ACC112 (cell line): Measurements from ENCODE around the gene SASH1.

Experiments used
- H2AFZ ChIP-seq: fragments of 200-600 bp; sonication (generic); one replicate; pipeline ENCODE4 v1.6.0; 2017; ENCODE audit warnings: antibody characterized with exemption, low read length; ENCODE audit not compliant: unreplicated experiment
- H3K27ac ChIP-seq: fragments of 200-600 bp; sonication (generic); 2 replicates; pipeline ENCODE4 v1.5.1; 2014; ENCODE audit warnings: low read depth, mild to moderate bottlenecking, antibody characterized with exemption, low read length, moderate library complexity
- H3K27me3 ChIP-seq: fragments of 200-600 bp; sonication (generic); 2 replicates; pipeline ENCODE4 v1.6.1; 2014; ENCODE audit warnings: mild to moderate bottlenecking, antibody characterized with exemption, low read length, moderate library complexity, mixed read lengths; ENCODE audit not compliant: insufficient read depth
- H3K36me3 ChIP-seq: fragments of 200-600 bp; sonication (generic); 2 replicates; pipeline ENCODE4 v1.6.1; 2016; ENCODE audit warnings: mild to moderate bottlenecking, antibody characterized with exemption, low read length, moderate library complexity, mixed read lengths; ENCODE audit not compliant: insufficient read depth
- H3K4me1 ChIP-seq: fragments of 200-600 bp; sonication (generic); one replicate; pipeline ENCODE4 v1.6.1; 2016; ENCODE audit warnings: low read length, mixed read lengths; ENCODE audit not compliant: insufficient read depth, unreplicated experiment, control insufficient read depth
- H3K4me3 ChIP-seq: fragments of 200-600 bp; sonication (generic); 2 replicates; pipeline ENCODE4 v1.5.1; 2014; ENCODE audit warnings: mild to moderate bottlenecking, low read depth, low read length
- H3K79me2 ChIP-seq: fragments of 200-600 bp; sonication (generic); one replicate; pipeline ENCODE4 v1.6.0; 2016; ENCODE audit warnings: low read length; ENCODE audit not compliant: control insufficient read depth, unreplicated experiment, insufficient read depth

Gene SASH1

GRCh38 chr6:148401571-148401970, 58.9 kb downstream of the SASH1 start:
- no peaks in the 10 kb centered on the region for H3K79me2 ChIP-seq
- peaks cover 18% of the 10 kb centered on the region for H3K4me1 ChIP-seq
- peaks cover 4% of the 10 kb centered on the region; the same call in 1 of the 2 replicates for H3K36me3 ChIP-seq
- no peaks in the 10 kb centered on the region for H3K27me3 ChIP-seq
- no peak overlapping the region for H2AFZ ChIP-seq
- H3K27ac ChIP-seq: no peak overlapping the region
- H3K4me3 ChIP-seq: no peak overlapping the region

- Histone ChIP-seq H3K79me2 (peaks cover 4% of the 10 kb centered on the region), H3K36me3 (0 out of 2 replicates have a peak, but pooled peaks cover 3% of the 10 kb centered on the region), H3K27ac (no peak overlapping the region), H3K27me3 (no peaks in the 10 kb centered on the region), H2AFZ (no peak overlapping the region), H3K4me1 (peaks cover 24% of the 10 kb centered on the region), H3K4me3 (no peak overlapping the region)
Measured at GRCh38 chr6:148404456-148405054, 61.9 kb downstream of the SASH1 start.

- H3K27ac ChIP-seq: 0 out of 2 replicates have a peak overlapping the region, but pooled peaks have one; percentile 7
- peaks cover 24% of the 10 kb centered on the region for H3K4me1 ChIP-seq
- no peaks in the 10 kb centered on the region for H3K27me3 ChIP-seq
- H3K4me3 ChIP-seq: no peak overlapping the region
- peaks cover 4% of the 10 kb centered on the region for H3K79me2 ChIP-seq
- no peak overlapping the region for H2AFZ ChIP-seq
- 0 out of 2 replicates have a peak, but pooled peaks cover 3% of the 10 kb centered on the region for H3K36me3 ChIP-seq
Measured at GRCh38 chr6:148405894-148406293, 63.3 kb downstream of the SASH1 start.

GRCh38 chr6:148406579-148407371, 64.1 kb downstream of the SASH1 start:
- no peaks in the 10 kb centered on the region for H3K27me3 ChIP-seq
- H3K4me1 ChIP-seq: peaks cover 27% of the 10 kb centered on the region
- peaks cover 5% of the 10 kb centered on the region for H3K79me2 ChIP-seq
- H3K4me3 ChIP-seq: no peak overlapping the region
- 0 out of 2 replicates have a peak, but pooled peaks cover 3% of the 10 kb centered on the region for H3K36me3 ChIP-seq
- no peak overlapping the region for H2AFZ ChIP-seq
- peak overlapping the region; percentile 84 for H3K27ac ChIP-seq

- Histone ChIP-seq H2AFZ (no peak overlapping the region), H3K79me2 (peaks cover 7% of the 10 kb centered on the region), H3K4me3 (no peak overlapping the region), H3K4me1 (peaks cover 31% of the 10 kb centered on the region), H3K27me3 (no peaks in the 10 kb centered on the region), H3K27ac (peak overlapping the region; percentile 84), H3K36me3 (0 out of 2 replicates have a peak, but pooled peaks cover 3% of the 10 kb centered on the region)
Measured at GRCh38 chr6:148407372-148407771, 64.7 kb downstream of the SASH1 start.

GRCh38 chr6:148413321-148414091, 70.9 kb downstream of the SASH1 start:
- H3K36me3 ChIP-seq: peaks cover 5% of the 10 kb centered on the region; the same call in 1 of the 2 replicates
- no peaks in the 10 kb centered on the region for H3K27me3 ChIP-seq
- no peak overlapping the region for H2AFZ ChIP-seq
- peaks cover 14% of the 10 kb centered on the region for H3K79me2 ChIP-seq
- no peak overlapping the region for H3K27ac ChIP-seq
- H3K4me1 ChIP-seq: peaks cover 33% of the 10 kb centered on the region
- H3K4me3 ChIP-seq: no peak overlapping the region

GRCh38 chr6:148414092-148414489, 71.5 kb downstream of the SASH1 start:
- peaks cover 33% of the 10 kb centered on the region for H3K4me1 ChIP-seq
- H3K27me3 ChIP-seq: no peaks in the 10 kb centered on the region
- H3K79me2 ChIP-seq: peaks cover 12% of the 10 kb centered on the region
- H3K4me3 ChIP-seq: no peak overlapping the region
- H3K36me3 ChIP-seq: peaks cover 4% of the 10 kb centered on the region; the same call in 1 of the 2 replicates
- H3K27ac ChIP-seq: no peak overlapping the region
- no peak overlapping the region for H2AFZ ChIP-seq

GRCh38 chr6:148414836-148415235, 72.2 kb downstream of the SASH1 start:
- peak overlapping the region; percentile 22 for H3K27ac ChIP-seq
- no peaks in the 10 kb centered on the region for H3K27me3 ChIP-seq
- no peak overlapping the region for H2AFZ ChIP-seq
- peaks cover 4% of the 10 kb centered on the region; the same call in 1 of the 2 replicates for H3K36me3 ChIP-seq
- peak overlapping the region; percentile 17; the same call in 1 of the 2 replicates for H3K4me3 ChIP-seq
- H3K4me1 ChIP-seq: peaks cover 33% of the 10 kb centered on the region
- H3K79me2 ChIP-seq: peaks cover 12% of the 10 kb centered on the region

GRCh38 chr6:148415511-148416260, 73.0 kb downstream of the SASH1 start:
- Histone ChIP-seq H3K27me3 (no peaks in the 10 kb centered on the region), H3K4me1 (peaks cover 33% of the 10 kb centered on the region), H3K27ac (no peak overlapping the region), H3K4me3 (0 out of 2 replicates have a peak overlapping the region, but pooled peaks have one; percentile 17), H2AFZ (no peak overlapping the region), H3K36me3 (peaks cover 4% of the 10 kb centered on the region; the same call in 1 of the 2 replicates), H3K79me2 (peaks cover 12% of the 10 kb centered on the region)
